ENCODE measurements around the gene IL26.

DNA sequence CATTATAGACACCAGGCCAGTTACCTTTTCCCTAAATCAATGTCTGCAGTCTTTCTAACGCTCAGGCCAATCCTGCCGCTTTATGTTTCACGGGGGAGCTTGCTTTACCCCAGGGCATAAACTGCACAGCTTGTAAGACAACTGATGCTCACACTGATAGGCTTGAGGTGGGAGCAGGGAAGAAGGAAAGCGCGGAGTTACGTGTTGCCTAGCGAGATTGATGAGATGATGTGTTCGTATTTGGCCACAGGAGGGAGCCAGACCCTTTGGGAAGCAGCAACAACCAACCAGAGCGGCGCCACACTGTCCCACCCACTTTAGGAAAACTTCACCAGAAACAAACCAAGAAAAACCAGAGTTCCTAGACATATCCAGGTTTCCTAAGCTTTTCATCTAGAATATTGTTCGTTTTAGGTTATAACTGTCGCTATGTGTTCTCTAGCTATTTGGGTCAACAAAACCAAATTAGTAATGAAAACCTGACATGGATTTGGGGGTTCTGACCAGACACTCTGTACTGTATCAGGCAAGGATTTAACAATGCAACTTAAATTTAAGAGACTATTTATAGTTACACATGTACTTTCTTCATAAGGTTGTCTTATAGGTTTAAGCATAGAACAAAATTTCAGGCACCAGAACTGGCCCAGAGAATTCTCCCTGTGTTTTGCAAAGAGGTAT is 2.4 kb downstream of the IL26 start:
- TF ChIP-seq, protein P1, sequence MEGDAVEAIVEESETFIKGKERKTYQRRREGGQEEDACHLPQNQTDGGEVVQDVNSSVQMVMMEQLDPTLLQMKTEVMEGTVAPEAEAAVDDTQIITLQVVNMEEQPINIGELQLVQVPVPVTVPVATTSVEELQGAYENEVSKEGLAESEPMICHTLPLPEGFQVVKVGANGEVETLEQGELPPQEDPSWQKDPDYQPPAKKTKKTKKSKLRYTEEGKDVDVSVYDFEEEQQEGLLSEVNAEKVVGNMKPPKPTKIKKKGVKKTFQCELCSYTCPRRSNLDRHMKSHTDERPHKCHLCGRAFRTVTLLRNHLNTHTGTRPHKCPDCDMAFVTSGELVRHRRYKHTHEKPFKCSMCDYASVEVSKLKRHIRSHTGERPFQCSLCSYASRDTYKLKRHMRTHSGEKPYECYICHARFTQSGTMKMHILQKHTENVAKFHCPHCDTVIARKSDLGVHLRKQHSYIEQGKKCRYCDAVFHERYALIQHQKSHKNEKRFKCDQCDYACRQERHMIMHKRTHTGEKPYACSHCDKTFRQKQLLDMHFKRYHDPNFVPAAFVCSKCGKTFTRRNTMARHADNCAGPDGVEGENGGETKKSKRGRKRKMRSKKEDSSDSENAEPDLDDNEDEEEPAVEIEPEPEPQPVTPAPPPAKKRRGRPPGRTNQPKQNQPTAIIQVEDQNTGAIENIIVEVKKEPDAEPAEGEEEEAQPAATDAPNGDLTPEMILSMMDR (conservative IDR thresholded peaks at IDR 0.05; ENCODE audit: low read depth, low read length) = peak; percentile 95
- TF ChIP-seq POLR2A (IDR thresholded peaks at IDR 0.05; ENCODE audit: low read depth, low read length) (0 out of 2 replicates have a peak, but pooled peaks have one; percentile 46), RAD21 (IDR thresholded peaks at IDR 0.05; ENCODE audit: low read length) (peak; percentile 99), CEBPB (IDR thresholded peaks at IDR 0.05; ENCODE audit: low read depth, low read length) (no peak)
- TF ChIP-seq, protein P2, sequence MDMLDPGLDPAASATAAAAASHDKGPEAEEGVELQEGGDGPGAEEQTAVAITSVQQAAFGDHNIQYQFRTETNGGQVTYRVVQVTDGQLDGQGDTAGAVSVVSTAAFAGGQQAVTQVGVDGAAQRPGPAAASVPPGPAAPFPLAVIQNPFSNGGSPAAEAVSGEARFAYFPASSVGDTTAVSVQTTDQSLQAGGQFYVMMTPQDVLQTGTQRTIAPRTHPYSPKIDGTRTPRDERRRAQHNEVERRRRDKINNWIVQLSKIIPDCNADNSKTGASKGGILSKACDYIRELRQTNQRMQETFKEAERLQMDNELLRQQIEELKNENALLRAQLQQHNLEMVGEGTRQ (IDR thresholded peaks at IDR 0.05; ENCODE audit: low read depth, low read length) = no peak; the same call in 1 of the 2 replicates
